Progenitor cell of endocrine pancreas (in vitro differentiated cells): ENCODE results near the gene FOXC2. TPM values are rescaled to one million over a fixed set of nuclear protein-coding genes. Genes with fewer than 3 reads are reported as not detected.

ENCODE experiments used
- DNase-seq: peaks from one replicate; pipeline ENCODE4 v3.0.0; 2021; ENCODE audit warnings: low spot score; ENCODE audit not compliant: unreplicated experiment
- H3K27ac Mint-ChIP-seq: 2 replicates; pipeline ENCODE4 v1.8.0; 2021; ENCODE audit warnings: mild to moderate bottlenecking, moderate library complexity, mixed read lengths
- H3K27me3 Mint-ChIP-seq: 2 replicates; pipeline ENCODE4 v1.8.0; 2021; ENCODE audit warnings: mixed read lengths
- H3K36me3 Mint-ChIP-seq: 2 replicates; pipeline ENCODE4 v1.8.0; 2022; ENCODE audit warnings: mixed read lengths; ENCODE audit not compliant: insufficient read depth
- H3K4me1 Mint-ChIP-seq: 2 replicates; pipeline ENCODE4 v1.8.0; 2021; ENCODE audit warnings: low read depth, mixed read lengths
- H3K4me3 Mint-ChIP-seq: 2 replicates; pipeline ENCODE4 v1.8.0; 2021; ENCODE audit warnings: low read depth, mild to moderate bottlenecking, moderate library complexity, mixed read lengths
- H3K9me3 Mint-ChIP-seq: 2 replicates; pipeline ENCODE4 v1.8.0; 2021; ENCODE audit warnings: low read depth, mixed read lengths
- total RNA-seq: library from RNA; stranded (reverse); gene quantifications from 2 replicates; pipeline ENCODE4 v1.2.1, GENCODE V29; 2021
- TF ChIP-seq, protein P1 (sequence below): fragments of 200-600 bp; sonication (generic); IDR thresholded peaks from one replicate; pipeline ENCODE4 v1.5.0; 2021; ENCODE audit warnings: antibody characterized with exemption, mild to moderate bottlenecking; ENCODE audit not compliant: unreplicated experiment

The FOXC2 gene
- total RNA-seq, 1 donor from 2014 or later = not detected

DNA sequence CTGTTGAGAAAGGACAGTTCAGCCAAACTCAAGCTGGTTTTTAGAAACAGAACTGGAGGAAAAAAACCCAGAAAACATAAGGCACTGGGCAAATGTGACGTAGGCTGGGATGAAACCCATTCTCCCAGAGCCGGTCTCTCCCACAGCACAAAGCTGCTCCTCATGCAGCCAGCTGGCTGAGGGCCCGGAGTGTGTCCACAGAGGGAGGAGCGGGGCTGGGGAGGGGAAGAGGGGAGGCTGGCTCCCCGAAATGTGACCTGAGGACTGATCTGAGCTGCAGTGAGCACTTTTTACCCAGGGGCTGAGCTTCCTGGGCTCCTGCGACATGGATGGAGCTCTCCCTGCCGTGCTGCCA, 35.5 kb upstream of the FOXC2 start:
- TF ChIP-seq, protein P1, sequence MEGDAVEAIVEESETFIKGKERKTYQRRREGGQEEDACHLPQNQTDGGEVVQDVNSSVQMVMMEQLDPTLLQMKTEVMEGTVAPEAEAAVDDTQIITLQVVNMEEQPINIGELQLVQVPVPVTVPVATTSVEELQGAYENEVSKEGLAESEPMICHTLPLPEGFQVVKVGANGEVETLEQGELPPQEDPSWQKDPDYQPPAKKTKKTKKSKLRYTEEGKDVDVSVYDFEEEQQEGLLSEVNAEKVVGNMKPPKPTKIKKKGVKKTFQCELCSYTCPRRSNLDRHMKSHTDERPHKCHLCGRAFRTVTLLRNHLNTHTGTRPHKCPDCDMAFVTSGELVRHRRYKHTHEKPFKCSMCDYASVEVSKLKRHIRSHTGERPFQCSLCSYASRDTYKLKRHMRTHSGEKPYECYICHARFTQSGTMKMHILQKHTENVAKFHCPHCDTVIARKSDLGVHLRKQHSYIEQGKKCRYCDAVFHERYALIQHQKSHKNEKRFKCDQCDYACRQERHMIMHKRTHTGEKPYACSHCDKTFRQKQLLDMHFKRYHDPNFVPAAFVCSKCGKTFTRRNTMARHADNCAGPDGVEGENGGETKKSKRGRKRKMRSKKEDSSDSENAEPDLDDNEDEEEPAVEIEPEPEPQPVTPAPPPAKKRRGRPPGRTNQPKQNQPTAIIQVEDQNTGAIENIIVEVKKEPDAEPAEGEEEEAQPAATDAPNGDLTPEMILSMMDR = no peak
- DNase-seq = no peak
- no peak overlapping the region for H3K27ac Mint-ChIP-seq
- no peaks in the 10 kb centered on the region for H3K9me3 Mint-ChIP-seq
- no peaks in the 10 kb centered on the region for H3K36me3 Mint-ChIP-seq
- H3K4me3 Mint-ChIP-seq = no peak overlapping the region
- no peaks in the 10 kb centered on the region for H3K4me1 Mint-ChIP-seq
- peaks cover 24% of the 10 kb centered on the region for H3K27me3 Mint-ChIP-seq

DNA sequence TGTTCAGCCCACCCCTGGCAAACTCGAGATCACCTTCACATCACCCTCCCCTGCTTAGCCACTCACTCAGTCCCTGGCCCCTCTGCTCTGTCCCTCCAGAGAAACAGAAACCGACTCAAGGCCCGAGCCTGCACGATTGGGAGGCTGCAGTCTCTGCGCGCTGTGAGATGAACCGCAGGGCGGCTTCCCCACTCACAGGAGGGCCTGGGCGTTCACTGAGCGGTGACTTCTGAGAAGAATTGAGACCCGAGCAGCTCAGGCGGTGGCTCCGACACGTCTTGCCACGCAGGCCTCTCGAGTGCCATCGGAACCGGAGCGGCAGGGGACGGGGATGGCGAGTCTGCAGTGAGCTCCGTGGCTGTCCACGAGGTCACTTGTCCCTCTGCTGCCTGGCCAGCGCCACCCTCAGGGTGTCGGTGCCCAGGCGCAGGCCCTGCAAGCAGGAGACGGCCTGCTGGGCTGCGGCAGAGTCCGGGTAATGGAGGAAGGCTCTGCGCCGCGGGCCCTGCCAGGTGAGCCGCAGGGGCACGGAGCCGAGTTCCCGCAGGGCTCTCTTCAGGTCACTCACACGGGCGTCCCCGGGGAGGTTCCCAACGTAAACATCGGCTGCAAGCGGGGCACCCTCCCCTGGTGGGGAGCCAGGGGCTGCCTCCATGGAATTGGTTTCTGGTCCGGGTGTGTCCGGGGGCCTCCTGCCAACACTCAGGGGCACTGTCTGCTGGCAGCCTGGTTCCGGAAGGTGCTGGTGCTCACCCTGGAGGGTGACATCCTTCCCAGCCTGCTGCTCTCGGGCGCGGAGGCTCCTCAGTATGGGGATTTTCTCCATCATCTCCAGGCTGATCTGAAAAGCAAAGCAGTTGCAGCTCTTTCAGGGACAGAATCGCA, 34.7 kb upstream of the FOXC2 start:
- Mint-ChIP-seq H3K27ac (no peak overlapping the region), H3K4me3 (no peak overlapping the region), H3K9me3 (no peaks in the 10 kb centered on the region), H3K27me3 (peaks cover 18% of the 10 kb centered on the region), H3K36me3 (no peaks in the 10 kb centered on the region), H3K4me1 (no peaks in the 10 kb centered on the region)
- TF ChIP-seq, protein P1 = no peak
- DNase-seq = no peak

DNA sequence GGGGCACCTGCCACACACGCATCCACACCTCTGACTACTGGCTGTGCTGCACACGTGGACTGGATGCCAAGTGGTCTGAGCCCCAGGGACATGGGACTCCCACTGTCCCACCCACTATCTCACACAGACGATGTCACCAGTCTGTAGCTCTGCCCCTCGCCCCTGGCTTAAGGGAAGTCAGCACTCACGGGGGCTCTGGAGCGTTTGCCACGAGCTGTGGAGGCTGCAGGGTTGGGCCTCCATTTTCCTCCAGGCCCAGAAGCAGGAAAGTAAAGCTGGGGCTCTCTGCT, 34.2 kb upstream of the FOXC2 start:
- TF ChIP-seq, protein P1 = no peak
- DNase-seq = no peak
- Mint-ChIP-seq H3K36me3 (no peaks in the 10 kb centered on the region), H3K4me3 (no peak overlapping the region), H3K4me1 (no peaks in the 10 kb centered on the region), H3K9me3 (no peaks in the 10 kb centered on the region), H3K27ac (no peak overlapping the region), H3K27me3 (peaks cover 15% of the 10 kb centered on the region)

DNA sequence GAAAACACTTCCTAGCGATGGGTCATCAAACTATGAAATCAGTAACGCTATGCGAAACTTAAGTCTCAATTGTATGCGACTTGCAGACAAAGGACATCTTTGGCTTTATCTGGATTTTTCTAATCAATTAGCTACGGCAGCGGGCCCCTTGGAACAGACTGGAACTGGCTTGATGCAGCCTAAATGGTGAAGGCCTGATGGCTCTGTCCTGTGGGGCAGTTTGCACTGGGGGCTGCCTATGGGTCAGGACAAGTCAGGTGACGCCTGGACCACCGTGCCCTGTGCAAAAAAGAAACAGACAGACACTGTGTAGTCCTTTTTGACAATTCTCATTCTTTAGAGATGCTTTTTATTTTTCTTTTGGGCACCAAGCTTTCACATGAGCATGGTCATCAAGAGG, 33.6 kb upstream of the FOXC2 start:
- DNase-seq = no peak
- no peak overlapping the region for H3K27ac Mint-ChIP-seq
- H3K9me3 Mint-ChIP-seq = no peaks in the 10 kb centered on the region
- peaks cover 9% of the 10 kb centered on the region for H3K27me3 Mint-ChIP-seq
- no peaks in the 10 kb centered on the region for H3K36me3 Mint-ChIP-seq
- TF ChIP-seq, protein P1 = no peak
- H3K4me1 Mint-ChIP-seq = no peaks in the 10 kb centered on the region
- H3K4me3 Mint-ChIP-seq = no peak overlapping the region

DNA sequence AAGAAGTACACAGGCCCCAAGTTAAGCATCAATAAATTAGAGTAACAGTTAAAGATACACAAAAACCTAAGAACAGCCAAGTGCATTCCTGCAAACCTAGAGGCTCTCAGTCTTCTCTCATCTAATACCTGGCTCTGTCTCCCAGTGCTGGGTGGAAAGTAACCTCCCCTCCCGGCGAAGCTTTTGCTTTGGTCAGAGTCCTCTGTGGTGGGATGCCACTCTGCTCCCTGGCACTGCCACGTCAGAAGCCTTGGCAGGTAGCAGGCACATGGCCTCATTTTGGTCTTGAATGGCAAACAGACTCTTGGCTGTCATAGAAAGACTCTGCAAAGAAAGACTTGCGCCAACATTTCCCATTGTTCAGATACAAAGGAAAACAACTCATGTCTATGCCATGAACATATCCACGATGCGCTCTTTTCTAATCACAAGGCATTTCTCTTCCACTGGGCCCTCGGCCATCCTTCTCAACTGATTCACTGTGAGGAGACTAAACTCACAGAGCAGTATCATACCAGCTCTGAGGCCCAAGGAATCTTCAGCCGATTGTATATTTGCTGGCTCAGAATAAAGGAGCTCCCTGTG, 32.8 kb upstream of the FOXC2 start:
- TF ChIP-seq, protein P1 = no peak
- H3K4me3 Mint-ChIP-seq = no peak overlapping the region
- no peaks in the 10 kb centered on the region for H3K4me1 Mint-ChIP-seq
- H3K9me3 Mint-ChIP-seq = no peaks in the 10 kb centered on the region
- no peak overlapping the region for H3K27ac Mint-ChIP-seq
- H3K36me3 Mint-ChIP-seq = no peaks in the 10 kb centered on the region
- no peak for DNase-seq
- peaks cover 9% of the 10 kb centered on the region for H3K27me3 Mint-ChIP-seq
